ENCODE results near the gene RBM28. TPM values are rescaled to one million over a fixed set of nuclear protein-coding genes. Genes with fewer than 3 reads are reported as not detected.
A peak's percentile ranks its signal among the peaks of the same experiment; 100 is the strongest.

RBM28 gene
- total RNA-seq, 2 donors from 2014 or later: 13.8 to 29.7 TPM

GRCh38 chr7:128364166-128364870, 20.6 kb upstream of the RBM28 start:
- Histone ChIP-seq H3K36me3 (no peaks in the 10 kb centered on the region), H3K27me3 (replicated peaks; ENCODE audit: insufficient read depth) (peaks cover 3% of the 10 kb centered on the region), H3K9me3 (no peaks in the 10 kb centered on the region), H3K4me1 (replicated peaks) (no peaks in the 10 kb centered on the region), H3K27ac (no peak overlapping the region), H3K4me3 (no peak overlapping the region)
- DNase-seq (ENCODE audit: low spot score): no peak
- 73% methylated on average over 4 of the region's 4 CpGs for WGBS
- intact Hi-C loops (cut with DNase I): no loop called here
- no peak for TF ChIP-seq CTCF (IDR thresholded peaks at IDR 0.05)
- TF ChIP-seq POLR2AphosphoS5 (IDR thresholded peaks at IDR 0.05): no peak
- no peak for TF ChIP-seq POLR2A (IDR thresholded peaks at IDR 0.05)

GRCh38 chr7:128363261-128363721, 19.6 kb upstream of the RBM28 start:
- no peaks in the 10 kb centered on the region for H3K36me3 ChIP-seq
- no peak overlapping the region for H3K27ac ChIP-seq
- TF ChIP-seq POLR2AphosphoS5 (IDR thresholded peaks at IDR 0.05): no peak
- no peak for TF ChIP-seq POLR2A (IDR thresholded peaks at IDR 0.05)
- H3K9me3 ChIP-seq: no peaks in the 10 kb centered on the region
- no peaks in the 10 kb centered on the region for H3K4me1 ChIP-seq (replicated peaks)
- intact Hi-C loops (cut with DNase I): no loop called here
- H3K27me3 ChIP-seq (replicated peaks; ENCODE audit: insufficient read depth): peaks cover 3% of the 10 kb centered on the region
- DNase-seq (ENCODE audit: low spot score): no peak
- H3K4me3 ChIP-seq: no peak overlapping the region
- 81% methylated on average over 6 of the region's 6 CpGs for WGBS

GRCh38 chr7:128362670-128363069, 19.0 kb upstream of the RBM28 start:
- Histone ChIP-seq H3K27ac (no peak overlapping the region), H3K27me3 (replicated peaks; ENCODE audit: insufficient read depth) (peaks cover 3% of the 10 kb centered on the region), H3K9me3 (no peaks in the 10 kb centered on the region), H3K36me3 (no peaks in the 10 kb centered on the region), H3K4me1 (replicated peaks) (no peaks in the 10 kb centered on the region), H3K4me3 (no peak overlapping the region)
- 74% methylated on average over 4 of the region's 4 CpGs for WGBS
- no peak for TF ChIP-seq CTCF (IDR thresholded peaks at IDR 0.05)
- TF ChIP-seq POLR2AphosphoS5 (IDR thresholded peaks at IDR 0.05): no peak
- TF ChIP-seq POLR2A (IDR thresholded peaks at IDR 0.05): no peak
- no peak for DNase-seq (ENCODE audit: low spot score)
- intact Hi-C loops (cut with DNase I): no loop called here

- peaks cover under 1% of the 10 kb centered on the region for H3K27me3 ChIP-seq (replicated peaks; ENCODE audit: insufficient read depth)
- DNase-seq (ENCODE audit: low spot score): no peak
- H3K4me1 ChIP-seq (replicated peaks): no peaks in the 10 kb centered on the region
- no peak within 1 kb of the TSS for H3K27ac ChIP-seq
- intact Hi-C loops (cut with DNase I): no loop called here
- no peak for TF ChIP-seq CTCF (IDR thresholded peaks at IDR 0.05)
- TF ChIP-seq POLR2A (IDR thresholded peaks at IDR 0.05): no peak
- no peak for TF ChIP-seq POLR2AphosphoS5 (IDR thresholded peaks at IDR 0.05)
- no peaks in the 10 kb centered on the region for H3K9me3 ChIP-seq
- peak within 1 kb of the TSS; percentile 40 to 43 for H3K4me3 ChIP-seq
- 1% methylated on average over 88 of the region's 88 CpGs for WGBS
- no peaks in the 10 kb centered on the region for H3K36me3 ChIP-seq
These were observed 18.0 kb upstream of the RBM28 start, which contains the start of gene PRRT4 for GRCh38 chr7:128361411-128362379. TSS of gene PRRT4 (minus strand) at chr7:128361690.

- Histone ChIP-seq H3K27ac (no peak overlapping the region), H3K27me3 (replicated peaks; ENCODE audit: insufficient read depth) (no peaks in the 10 kb centered on the region), H3K9me3 (no peaks in the 10 kb centered on the region), H3K4me1 (replicated peaks) (no peaks in the 10 kb centered on the region), H3K36me3 (no peaks in the 10 kb centered on the region), H3K4me3 (no peak overlapping the region)
- WGBS: 27% methylated on average over 9 of the region's 9 CpGs
- TF ChIP-seq CTCF (IDR thresholded peaks at IDR 0.05) (no peak), POLR2AphosphoS5 (IDR thresholded peaks at IDR 0.05) (no peak), POLR2A (IDR thresholded peaks at IDR 0.05) (no peak)
- no peak for DNase-seq (ENCODE audit: low spot score)
- intact Hi-C loops (cut with DNase I): no loop called here
These were observed 16.6 kb upstream of the RBM28 start for GRCh38 chr7:128360359-128360678.
